GM23248 (cell line): ENCODE measurements around the gene HDAC4.

Experiments
- EZH2 ChIP-seq: fragments of 200-600 bp; sonication (generic); IDR thresholded peaks from 2 replicates; pipeline ENCODE4 v1.6.1; 2018; ENCODE audit warnings: antibody characterized with exemption, mild to moderate bottlenecking; ENCODE audit not compliant: insufficient read depth, poor library complexity, severe bottlenecking
- EZH2phosphoT487 ChIP-seq: fragments of 200-600 bp; sonication (generic); IDR thresholded peaks from 2 replicates; pipeline ENCODE4 v1.6.1; 2018; ENCODE audit warnings: antibody characterized with exemption, moderate library complexity, mild to moderate bottlenecking, low read depth; ENCODE audit not compliant: insufficient read depth

- TF ChIP-seq EZH2phosphoT487 (no peak), EZH2 (no peak)
Measured at GRCh38 chr2:239114119-239114581, 286.7 kb downstream of the HDAC4 start.
